T-helper 1 cell treated with Interleukin-12 subunit alpha and Interleukin-12 subunit beta and Interleukin-4 antibody, amounts not matched to agents 30 μg/mL and 1 μg/mL, for 36 hours (primary cell): ENCODE data around the gene STK10.
A peak's percentile ranks its signal among the peaks of the same experiment; 100 is the strongest.

Experiments
- H3K27ac Mint-ChIP-seq: one replicate; pipeline ENCODE4 v1.8.0; 2021; ENCODE audit warnings: mild to moderate bottlenecking, mixed read lengths
- H3K27me3 Mint-ChIP-seq: one replicate; pipeline ENCODE4 v1.8.0; 2021; ENCODE audit warnings: low read depth, mixed read lengths
- H3K36me3 Mint-ChIP-seq: one replicate; pipeline ENCODE4 v1.8.0; 2021; ENCODE audit warnings: low read depth, mixed read lengths
- H3K4me1 Mint-ChIP-seq: one replicate; pipeline ENCODE4 v1.8.0; 2021; ENCODE audit warnings: low read depth, mixed read lengths
- H3K4me3 Mint-ChIP-seq: one replicate; pipeline ENCODE4 v1.8.0; 2021; ENCODE audit warnings: mild to moderate bottlenecking, moderate library complexity, mixed read lengths
- H3K9me3 Mint-ChIP-seq: one replicate; pipeline ENCODE4 v1.8.0; 2021; ENCODE audit warnings: mixed read lengths

Gene STK10

DNA sequence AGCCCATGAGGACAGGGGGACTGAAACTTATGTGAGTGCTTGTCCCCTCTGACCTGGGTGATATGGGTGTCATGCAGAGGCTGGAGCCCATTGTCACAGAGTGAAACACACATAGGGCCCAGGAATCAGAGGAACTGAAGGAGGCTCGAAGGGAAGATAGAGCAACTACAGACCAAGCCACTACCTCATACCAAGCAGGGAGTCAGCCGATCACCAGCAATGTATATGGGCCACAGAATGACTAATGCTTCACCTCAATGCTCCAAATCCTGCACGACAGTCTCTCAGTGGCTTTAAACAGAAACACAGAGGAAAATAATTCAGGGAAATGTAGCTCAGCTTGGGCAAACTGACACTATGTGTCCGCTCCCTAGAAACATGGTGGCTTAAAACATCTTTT, 172.7 kb downstream of the STK10 start:
- Mint-ChIP-seq H3K4me3 (no peak overlapping the region), H3K9me3 (no peaks in the 10 kb centered on the region), H3K36me3 (no peaks in the 10 kb centered on the region), H3K4me1 (peaks cover under 1% of the 10 kb centered on the region), H3K27me3 (no peaks in the 10 kb centered on the region), H3K27ac (no peak overlapping the region)

DNA sequence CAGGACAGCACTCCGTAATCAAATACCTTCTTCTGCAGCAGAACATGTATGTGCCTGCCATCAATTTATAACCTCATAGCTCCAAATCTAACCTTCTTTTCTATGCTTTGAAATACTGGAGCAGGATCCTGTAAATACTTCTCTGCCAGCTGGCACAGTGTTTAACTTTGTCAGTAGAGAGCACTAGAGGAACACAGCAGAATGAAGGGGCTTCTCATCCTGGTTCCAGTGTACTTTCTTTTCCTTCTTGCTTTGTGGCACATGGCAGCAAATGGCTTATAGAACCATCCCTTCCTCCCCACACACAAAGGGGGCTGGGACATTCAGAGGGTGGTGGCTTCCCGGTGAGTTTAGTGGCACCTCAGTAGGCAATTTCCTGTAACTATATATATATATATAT, 177.7 kb downstream of the STK10 start:
- H3K27ac Mint-ChIP-seq = no peak overlapping the region
- H3K4me3 Mint-ChIP-seq = no peak overlapping the region
- H3K36me3 Mint-ChIP-seq = peaks cover 4% of the 10 kb centered on the region
- no peaks in the 10 kb centered on the region for H3K27me3 Mint-ChIP-seq
- peaks cover 17% of the 10 kb centered on the region for H3K4me1 Mint-ChIP-seq
- no peaks in the 10 kb centered on the region for H3K9me3 Mint-ChIP-seq

DNA sequence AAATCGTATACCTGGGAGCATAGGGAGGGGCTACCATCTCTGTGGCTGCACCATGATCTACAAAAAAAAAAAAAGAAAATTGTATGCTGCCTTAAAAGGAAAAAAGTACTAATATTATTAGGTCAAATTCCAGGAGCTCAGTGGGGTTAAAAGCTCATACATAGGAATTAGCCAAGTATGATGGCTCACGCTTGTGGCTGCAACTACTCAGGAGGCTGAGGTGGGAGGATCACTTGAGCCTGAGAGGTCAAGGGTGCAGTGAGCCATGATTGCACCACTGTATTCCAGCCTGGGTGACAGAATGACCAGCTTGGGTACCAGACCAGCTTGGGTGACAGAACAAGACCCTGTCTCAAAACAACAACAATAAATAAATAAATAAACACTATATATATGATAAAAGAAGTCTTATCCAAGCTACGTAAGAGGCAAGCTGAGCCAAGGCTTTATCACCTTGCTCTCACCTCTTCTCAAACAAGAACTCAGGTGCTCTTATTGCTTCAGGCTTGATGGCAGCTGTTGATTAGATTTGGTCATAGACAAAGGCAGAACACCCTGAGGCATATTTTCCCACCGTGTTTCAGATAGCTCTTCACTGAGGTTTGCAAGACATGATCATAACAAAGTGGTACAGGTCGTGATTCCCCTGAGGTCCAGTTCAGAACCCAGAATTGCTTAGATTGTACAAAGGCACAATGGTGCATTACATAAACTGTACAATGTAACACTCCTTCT, 178.3 kb downstream of the STK10 start:
- Mint-ChIP-seq H3K27ac (no peak overlapping the region), H3K4me3 (no peak overlapping the region), H3K27me3 (no peaks in the 10 kb centered on the region), H3K9me3 (no peaks in the 10 kb centered on the region), H3K36me3 (peaks cover 4% of the 10 kb centered on the region), H3K4me1 (peaks cover 23% of the 10 kb centered on the region)

DNA sequence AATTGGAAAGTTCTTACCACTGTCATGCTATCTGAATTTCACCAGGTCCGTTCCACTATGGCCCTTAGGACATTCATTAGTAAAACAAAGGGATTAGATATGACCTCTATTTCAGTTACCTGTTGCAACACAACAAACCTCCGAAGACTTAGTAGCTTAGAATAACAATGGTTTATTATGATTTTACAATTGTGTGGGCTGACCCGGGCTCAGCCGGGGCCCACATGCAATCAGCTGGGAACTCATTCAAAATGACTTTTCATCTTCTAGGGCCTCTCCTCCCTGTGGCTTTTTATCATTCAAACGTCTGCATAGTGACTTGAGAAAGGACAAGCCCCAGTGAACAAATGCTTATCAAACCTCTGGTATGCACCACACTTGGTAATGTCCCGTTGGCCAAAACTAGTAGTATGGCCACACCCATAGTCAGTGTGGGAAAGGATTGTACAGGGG, 179.3 kb downstream of the STK10 start:
- peaks cover 4% of the 10 kb centered on the region for H3K36me3 Mint-ChIP-seq
- H3K4me1 Mint-ChIP-seq = peaks cover 25% of the 10 kb centered on the region
- no peaks in the 10 kb centered on the region for H3K27me3 Mint-ChIP-seq
- no peaks in the 10 kb centered on the region for H3K9me3 Mint-ChIP-seq
- no peak overlapping the region for H3K27ac Mint-ChIP-seq
- H3K4me3 Mint-ChIP-seq = no peak overlapping the region

DNA sequence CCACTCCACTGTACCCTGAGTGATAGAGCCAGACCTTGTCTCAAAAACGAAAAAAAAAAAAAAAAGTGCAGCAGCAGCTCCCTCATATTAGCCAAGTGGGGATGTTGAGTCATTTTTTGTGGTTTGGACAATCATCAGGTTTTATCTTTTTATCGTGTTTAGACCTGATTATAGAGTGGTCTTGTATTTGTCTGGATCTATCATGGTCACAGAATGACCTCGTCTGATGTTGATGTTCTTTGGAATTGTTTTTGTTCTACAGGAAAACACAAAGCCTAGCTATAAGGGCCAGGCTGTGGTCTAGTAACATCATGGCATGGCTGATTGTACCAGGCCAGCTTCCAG, 179.9 kb downstream of the STK10 start:
- H3K4me3 Mint-ChIP-seq = peak overlapping the region; percentile 96
- peaks cover 4% of the 10 kb centered on the region for H3K36me3 Mint-ChIP-seq
- peaks cover 30% of the 10 kb centered on the region for H3K4me1 Mint-ChIP-seq
- no peaks in the 10 kb centered on the region for H3K27me3 Mint-ChIP-seq
- peak overlapping the region; percentile 43 for H3K27ac Mint-ChIP-seq
- no peaks in the 10 kb centered on the region for H3K9me3 Mint-ChIP-seq

DNA sequence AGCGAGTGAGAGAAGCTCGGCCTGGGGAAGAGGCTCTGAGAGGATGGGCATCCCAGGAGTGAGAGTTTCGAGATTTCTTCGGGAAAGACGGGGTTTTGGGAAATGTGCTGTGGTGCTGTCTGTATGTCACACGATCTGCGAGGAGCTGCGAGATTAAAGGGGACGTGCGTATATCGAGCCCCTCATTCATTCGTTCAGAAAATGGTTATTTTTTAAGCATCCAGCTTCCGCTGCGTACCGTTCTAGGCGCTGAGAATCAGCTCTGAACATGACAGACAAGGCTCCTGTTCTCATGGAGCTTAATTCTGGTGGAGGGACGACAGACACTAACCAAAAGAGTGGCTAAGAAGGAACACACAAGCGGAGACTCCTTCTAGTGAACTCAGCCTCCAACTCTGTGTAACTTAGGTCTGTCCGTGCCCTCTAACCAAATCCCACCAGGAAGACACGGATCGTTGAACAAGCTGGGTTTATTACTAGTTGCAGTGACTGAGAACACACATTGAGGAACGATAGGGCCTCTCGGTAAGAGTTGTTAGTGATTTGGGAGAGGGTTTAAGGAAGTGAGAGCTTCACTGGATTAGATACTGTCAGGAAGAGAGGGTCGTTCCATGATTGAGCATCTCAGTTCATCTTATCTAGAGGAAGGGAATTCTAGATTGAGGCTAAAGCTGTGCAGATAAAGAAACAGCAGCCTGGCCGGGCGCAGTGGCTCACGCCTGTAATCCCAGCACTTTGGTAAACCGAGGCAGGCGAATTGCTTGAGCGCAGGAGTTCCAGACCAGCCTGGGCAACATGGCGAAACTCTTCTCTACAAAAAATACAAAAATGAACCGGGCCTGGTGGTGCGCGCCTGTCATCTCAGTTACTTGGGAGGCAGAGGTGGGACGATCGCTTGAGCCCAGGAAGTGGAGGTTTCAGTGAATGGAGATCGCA, 180.6 kb downstream of the STK10 start:
- H3K27me3 Mint-ChIP-seq = no peaks in the 10 kb centered on the region
- H3K27ac Mint-ChIP-seq = peak overlapping the region; percentile 95

DNA sequence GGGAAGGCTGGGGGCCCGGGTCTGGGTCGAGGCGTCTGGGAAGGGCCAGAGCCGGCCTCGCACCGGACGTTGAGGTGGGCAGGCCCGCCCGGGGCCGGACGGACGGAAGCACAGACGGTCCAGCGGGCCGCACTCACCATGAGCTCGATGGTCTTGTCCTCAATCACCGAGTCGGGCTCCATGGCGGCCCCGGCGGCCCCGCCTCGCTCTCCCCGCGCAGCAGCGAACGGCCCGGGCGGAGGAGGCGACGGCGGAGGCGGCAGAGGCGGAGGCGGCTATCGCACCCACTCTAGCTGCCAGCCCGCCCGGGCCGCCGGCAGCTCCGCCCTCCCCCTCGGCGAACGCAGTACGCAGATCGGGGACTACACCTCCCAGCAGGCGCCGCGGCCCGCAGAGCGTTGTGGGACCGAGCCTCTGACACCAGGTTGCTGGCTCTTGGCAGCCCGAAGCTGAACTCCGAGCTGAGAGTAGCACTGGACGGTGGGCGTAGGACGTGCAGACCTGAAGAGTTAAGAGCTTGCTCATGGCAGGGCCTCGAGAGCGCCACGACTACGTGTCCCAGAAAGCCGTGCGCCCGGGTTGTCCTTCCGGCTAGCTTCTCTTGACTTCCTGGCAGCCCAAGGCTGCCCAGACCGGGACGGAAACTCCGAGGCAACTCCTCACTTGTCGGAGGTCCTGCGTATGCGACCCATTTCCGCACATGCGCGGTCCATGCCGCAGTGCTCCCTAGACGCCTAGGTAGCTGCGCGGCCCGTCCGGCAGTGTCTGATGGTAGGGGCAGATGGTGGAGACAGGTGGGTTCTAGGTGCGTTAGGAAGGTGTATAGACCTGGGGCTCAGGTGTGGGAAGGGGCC, 181.5 kb downstream of the STK10 start, which contains the start of gene FBXW11:
Gene FBXW11, minus strand, starts transcription at position 318 of the 854 bp plus-strand sequence. Its CDS starts 136 bp downstream, at position 182.
- Mint-ChIP-seq H3K27ac (peak within 1 kb of the TSS; percentile 95), H3K4me1 (peaks cover 40% of the 10 kb centered on the region), H3K36me3 (peaks cover 4% of the 10 kb centered on the region), H3K27me3 (no peaks in the 10 kb centered on the region), H3K4me3 (peak within 1 kb of the TSS; percentile 98), H3K9me3 (no peaks in the 10 kb centered on the region)

More for the DNA sequence above, 180.6 kb downstream of the STK10 start:
- Mint-ChIP-seq H3K9me3 (no peaks in the 10 kb centered on the region), H3K4me1 (peaks cover 34% of the 10 kb centered on the region), H3K36me3 (peaks cover 4% of the 10 kb centered on the region), H3K4me3 (peak overlapping the region; percentile 96)

DNA sequence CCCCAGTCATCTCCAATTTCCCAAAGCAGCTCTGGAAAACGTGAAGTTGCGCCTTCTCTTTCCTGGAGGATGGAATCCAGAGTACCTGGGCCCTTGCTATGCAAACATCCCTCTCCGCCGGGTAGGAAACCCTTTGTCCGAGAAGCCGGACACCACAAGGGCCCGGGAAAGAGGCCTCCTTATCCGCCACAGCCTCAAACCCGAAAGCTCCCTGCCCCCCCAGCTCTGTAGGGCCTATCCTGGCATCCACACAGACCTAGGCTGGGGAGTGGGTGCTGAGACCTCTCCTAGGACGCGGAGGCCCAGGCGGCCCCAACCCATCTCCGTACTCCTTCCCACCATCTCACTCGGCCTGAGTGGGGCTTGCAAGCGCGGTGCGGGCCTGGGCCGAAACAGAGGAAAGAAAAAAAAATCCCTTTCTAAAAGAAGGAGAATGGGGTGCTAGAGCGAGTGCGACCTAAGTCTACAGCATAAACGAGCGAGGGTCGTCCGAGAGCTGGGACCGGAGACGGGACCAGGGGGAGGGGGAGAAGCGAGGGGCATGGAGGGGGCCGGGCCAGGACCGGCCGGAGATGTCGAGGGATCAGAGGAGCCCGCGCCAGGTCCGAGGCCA, 182.2 kb downstream of the STK10 start:
- Mint-ChIP-seq H3K4me3 (peak overlapping the region; percentile 98), H3K9me3 (no peaks in the 10 kb centered on the region), H3K27me3 (no peaks in the 10 kb centered on the region), H3K36me3 (peaks cover 4% of the 10 kb centered on the region), H3K4me1 (peaks cover 44% of the 10 kb centered on the region), H3K27ac (peak overlapping the region; percentile 94)

DNA sequence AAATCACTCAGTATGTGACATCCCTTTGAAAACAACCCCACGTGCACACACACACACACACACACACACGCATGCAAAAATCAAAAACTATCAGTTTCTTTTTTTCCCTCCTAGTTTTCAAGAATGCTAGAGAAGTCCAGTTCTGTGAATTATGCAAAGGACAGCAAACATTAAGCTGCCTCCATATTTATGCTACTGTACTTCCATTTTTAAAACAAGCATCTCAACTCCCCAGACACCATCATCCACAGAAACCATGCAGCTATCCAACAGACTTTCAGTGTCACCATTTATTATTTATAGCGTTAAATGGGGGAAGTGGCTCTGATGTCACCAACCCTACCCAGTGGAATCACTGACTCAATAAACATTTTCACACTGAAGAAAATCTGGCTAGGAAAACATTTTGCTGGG, 183.2 kb downstream of the STK10 start:
- Mint-ChIP-seq H3K9me3 (no peaks in the 10 kb centered on the region), H3K36me3 (peaks cover 4% of the 10 kb centered on the region), H3K4me3 (peak overlapping the region; percentile 98), H3K27ac (peak overlapping the region; percentile 94), H3K4me1 (peaks cover 44% of the 10 kb centered on the region), H3K27me3 (no peaks in the 10 kb centered on the region)

DNA sequence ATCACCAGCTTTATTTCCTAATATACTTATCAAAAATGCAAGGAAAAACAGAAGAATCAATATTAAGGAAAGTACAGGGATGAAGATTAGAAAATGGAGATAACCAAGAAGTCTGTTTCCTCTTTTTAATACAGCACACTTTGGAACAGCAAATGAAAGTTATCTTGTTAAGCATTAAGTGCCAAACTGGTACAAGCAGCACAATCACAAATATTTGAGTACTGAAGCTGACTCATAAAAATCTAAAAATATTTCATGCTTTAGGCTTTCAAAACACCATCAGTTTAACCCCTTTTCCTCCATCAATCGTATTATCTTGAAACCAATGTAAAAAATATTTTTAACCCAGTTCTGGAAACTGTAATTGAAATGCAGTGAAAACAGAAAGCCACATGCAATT, 184.3 kb downstream of the STK10 start:
- no peaks in the 10 kb centered on the region for H3K27me3 Mint-ChIP-seq
- no peak overlapping the region for H3K4me3 Mint-ChIP-seq
- H3K27ac Mint-ChIP-seq = no peak overlapping the region
- H3K36me3 Mint-ChIP-seq = peaks cover 4% of the 10 kb centered on the region
- H3K4me1 Mint-ChIP-seq = peaks cover 45% of the 10 kb centered on the region
- no peaks in the 10 kb centered on the region for H3K9me3 Mint-ChIP-seq

DNA sequence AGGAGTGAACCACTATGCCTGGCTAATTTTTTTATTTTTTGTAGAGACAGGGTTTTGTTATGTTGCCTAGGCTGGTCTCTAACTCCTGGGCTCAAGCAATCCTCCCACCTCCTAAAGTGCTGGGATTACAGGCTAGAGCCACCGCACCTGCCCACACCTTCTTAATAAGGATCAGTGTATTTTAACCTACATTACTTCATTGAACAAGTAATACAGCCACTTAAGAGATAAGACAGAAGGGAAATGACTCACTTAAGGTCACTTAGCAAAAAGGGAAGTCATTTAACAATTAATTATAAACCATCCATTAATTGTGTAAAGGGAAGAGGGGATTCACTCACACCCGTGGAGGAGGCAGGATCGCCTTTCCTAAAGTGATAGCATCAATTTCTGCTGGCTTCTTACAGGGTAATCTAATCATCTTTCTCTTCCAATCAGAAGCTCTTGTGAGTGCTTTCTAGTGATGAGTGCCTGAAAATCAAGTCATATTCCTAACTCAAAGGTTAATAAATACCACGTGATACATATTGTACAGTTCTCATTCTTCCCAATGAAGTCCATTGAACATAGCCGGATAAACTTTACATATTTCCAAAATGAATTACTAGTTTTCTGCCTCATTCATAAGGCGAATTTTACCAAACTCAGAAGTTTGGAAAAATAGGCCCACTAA, 185.0 kb downstream of the STK10 start:
- H3K9me3 Mint-ChIP-seq = no peaks in the 10 kb centered on the region

DNA sequence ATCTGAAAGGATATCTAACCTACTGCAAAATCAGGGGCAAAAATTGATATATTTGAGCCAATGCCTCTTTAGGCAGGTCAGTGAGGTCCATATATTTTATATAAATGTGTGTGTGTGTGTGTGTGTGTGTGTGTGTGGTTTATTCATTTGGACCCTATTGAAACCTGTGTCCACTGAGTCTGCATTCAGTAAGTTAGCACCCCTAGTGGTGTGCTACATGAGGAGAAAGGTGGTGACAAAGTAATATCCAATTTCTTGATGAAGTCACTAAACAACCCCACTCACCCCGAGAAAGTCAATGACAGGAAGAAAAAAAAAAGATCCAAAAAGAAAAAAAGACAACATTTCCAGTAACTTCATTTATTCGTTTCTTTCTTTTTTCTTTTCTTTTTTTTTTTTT, 185.7 kb downstream of the STK10 start:
- Mint-ChIP-seq H3K4me1 (peaks cover 42% of the 10 kb centered on the region), H3K9me3 (no peaks in the 10 kb centered on the region), H3K27ac (no peak overlapping the region), H3K36me3 (peaks cover 4% of the 10 kb centered on the region), H3K27me3 (no peaks in the 10 kb centered on the region), H3K4me3 (no peak overlapping the region)

More for the DNA sequence above, 185.0 kb downstream of the STK10 start:
- Mint-ChIP-seq H3K4me3 (no peak overlapping the region), H3K27me3 (no peaks in the 10 kb centered on the region), H3K27ac (no peak overlapping the region), H3K4me1 (peaks cover 46% of the 10 kb centered on the region), H3K36me3 (peaks cover 4% of the 10 kb centered on the region)

DNA sequence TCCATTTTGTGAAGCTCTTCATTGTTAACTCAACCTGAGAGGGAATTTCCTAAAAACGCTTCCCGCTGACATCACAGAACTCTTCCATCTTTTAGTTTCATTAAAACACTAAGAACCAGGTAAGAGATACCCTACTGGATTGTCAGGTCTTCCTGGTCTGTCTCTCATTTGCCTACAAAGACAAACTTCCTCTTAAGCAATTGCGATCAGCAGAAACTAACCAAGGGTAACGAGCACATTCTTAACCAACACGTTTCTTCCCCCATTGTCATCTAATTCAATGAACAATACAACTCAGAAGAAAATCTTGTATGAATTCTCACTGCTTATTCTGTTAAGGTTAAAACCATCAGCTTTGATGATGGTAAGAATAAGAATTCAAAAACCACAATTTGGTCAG, 188.1 kb downstream of the STK10 start:
- no peaks in the 10 kb centered on the region for H3K9me3 Mint-ChIP-seq

More for the DNA sequence above, 188.1 kb downstream of the STK10 start:
- Mint-ChIP-seq H3K36me3 (peaks cover 3% of the 10 kb centered on the region), H3K27me3 (no peaks in the 10 kb centered on the region), H3K4me1 (peaks cover 32% of the 10 kb centered on the region), H3K4me3 (no peak overlapping the region), H3K27ac (no peak overlapping the region)
